Measurements from ENCODE around the gene SMG9. TPM values are rescaled to one million over a fixed set of nuclear protein-coding genes. Genes with fewer than 3 reads are reported as not detected.

Gene SMG9
- total RNA-seq, 1 donor from 2014 or later: 44.7 TPM

GRCh38 chr19:43751466-43752220, 3.1 kb downstream of the SMG9 start:
- Histone ChIP-seq H3K27ac (no peak overlapping the region), H3K36me3 (peaks cover 45% of the 10 kb centered on the region), H3K4me1 (peaks cover 18% of the 10 kb centered on the region), H3K27me3 (no peaks in the 10 kb centered on the region), H3K9me3 (no peaks in the 10 kb centered on the region), H3K4me3 (no peak overlapping the region)
- ATAC-seq (no peak), DNase-seq (no peak)
- TF ChIP-seq CTCF (IDR thresholded peaks at IDR 0.05): no peak
- intact Hi-C loops (cut with DNase I): no loop called here

- Histone ChIP-seq H3K36me3 (peaks cover 60% of the 10 kb centered on the region), H3K4me3 (no peak overlapping the region), H3K4me1 (peaks cover 18% of the 10 kb centered on the region), H3K9me3 (no peaks in the 10 kb centered on the region), H3K27me3 (no peaks in the 10 kb centered on the region), H3K27ac (no peak overlapping the region)
- ATAC-seq: no peak
- TF ChIP-seq CTCF (IDR thresholded peaks at IDR 0.05): no peak
- intact Hi-C loops (cut with DNase I): no loop called here
- DNase-seq: no peak
These were observed 4.9 kb downstream of the SMG9 start for GRCh38 chr19:43749898-43750297.

- no peak for TF ChIP-seq CTCF (IDR thresholded peaks at IDR 0.05)
- H3K9me3 ChIP-seq: no peaks in the 10 kb centered on the region
- ATAC-seq (no peak), DNase-seq (no peak)
- intact Hi-C loops (cut with DNase I): no loop called here
- H3K4me1 ChIP-seq: peaks cover 24% of the 10 kb centered on the region
- H3K36me3 ChIP-seq: peaks cover 65% of the 10 kb centered on the region
- H3K27ac ChIP-seq: no peak overlapping the region
- H3K27me3 ChIP-seq: no peaks in the 10 kb centered on the region
- H3K4me3 ChIP-seq: no peak overlapping the region
These were observed 5.6 kb downstream of the SMG9 start for GRCh38 chr19:43749152-43749551.

- DNase-seq: no peak
- Histone ChIP-seq H3K4me3 (no peak overlapping the region), H3K36me3 (peaks cover 67% of the 10 kb centered on the region), H3K4me1 (peaks cover 20% of the 10 kb centered on the region), H3K27me3 (no peaks in the 10 kb centered on the region), H3K27ac (no peak overlapping the region), H3K9me3 (no peaks in the 10 kb centered on the region)
- intact Hi-C loops (cut with DNase I): no loop called here
- TF ChIP-seq CTCF (IDR thresholded peaks at IDR 0.05): no peak
- ATAC-seq: no peak
These were observed 6.1 kb downstream of the SMG9 start for GRCh38 chr19:43748685-43749084.

GRCh38 chr19:43748205-43748594, 6.6 kb downstream of the SMG9 start:
- ATAC-seq (no peak), DNase-seq (no peak)
- H3K27me3 ChIP-seq: no peaks in the 10 kb centered on the region
- no peaks in the 10 kb centered on the region for H3K9me3 ChIP-seq
- no peak overlapping the region for H3K27ac ChIP-seq
- TF ChIP-seq CTCF (IDR thresholded peaks at IDR 0.05): no peak
- peaks cover 15% of the 10 kb centered on the region for H3K4me1 ChIP-seq
- no peak overlapping the region for H3K4me3 ChIP-seq
- peaks cover 71% of the 10 kb centered on the region for H3K36me3 ChIP-seq
- intact Hi-C loops (cut with DNase I): no loop called here

Data from upper lobe of right lung (tissue), 1 donor.